Liver (tissue), 3 donors: ENCODE data around the gene SPATC1L.

Experiments
- CTCF ChIP-seq: fragments of 150-350 bp; IDR thresholded peaks from 2 replicates; pipeline ENCODE4 v1.5.1; 2017; ENCODE audit warnings: improper control_type of control experiment, low read depth, low read length; ENCODE audit not compliant: missing input control
- GABPA ChIP-seq, 2 donors: IDR thresholded peaks in 1 of 2; conservative IDR thresholded peaks in 1 of 2; 2 replicates each; pipeline ENCODE4 v1.6.1; 2016; ENCODE audit warnings: antibody characterized with exemption in 2 of 2, mild to moderate bottlenecking in 1 of 2, moderate library complexity in 1 of 2
- donor health status: healthy.
- donor health status: healthy.

DNA sequence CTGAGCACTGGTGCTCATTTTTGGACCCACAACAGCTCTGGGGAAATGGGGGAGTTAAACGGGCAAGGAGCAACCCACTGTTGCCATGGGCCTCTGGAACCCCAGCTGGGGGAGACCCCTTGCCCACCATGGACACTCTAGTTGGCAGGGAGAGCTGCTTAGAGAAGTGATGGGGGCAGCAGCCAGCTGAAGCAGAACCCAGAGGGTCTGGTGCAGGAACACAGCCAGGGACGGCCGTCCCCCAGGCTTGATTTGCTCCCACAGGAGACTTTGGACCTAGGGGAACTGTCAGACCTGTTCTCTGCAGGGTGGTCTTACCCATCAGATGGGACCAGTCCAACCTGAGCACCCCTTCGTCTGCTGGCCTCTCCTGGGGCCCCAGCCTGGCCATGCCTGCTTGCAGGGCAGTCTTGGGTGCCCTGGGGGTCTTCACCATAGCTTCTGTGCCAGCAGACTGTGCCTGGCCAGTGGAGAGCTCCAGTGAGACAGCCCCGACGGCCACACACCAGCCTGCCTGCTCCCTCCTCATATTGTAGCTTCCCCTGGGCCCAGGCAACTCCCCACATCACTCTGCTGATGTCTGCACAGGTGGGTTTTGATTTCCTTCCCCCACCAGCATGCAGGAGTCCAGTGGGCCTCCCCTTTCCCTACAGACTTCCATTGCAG, 11.3 kb downstream of the SPATC1L start:
- no peak for TF ChIP-seq CTCF
- no peak for TF ChIP-seq GABPA (IDR thresholded peaks at IDR 0.05 in 1 of 2, conservative IDR thresholded peaks at IDR 0.05 in 1 of 2)
